Measurements from ENCODE around the gene GNAQ. TPM values are rescaled to one million over a fixed set of nuclear protein-coding genes. Genes with fewer than 3 reads are reported as not detected.

GNAQ gene
- total and polyA plus RNA-seq, 2 of the 4 experiments (the other 2 are of a cell fraction), result 23.1 to 50.7 TPM

- Histone ChIP-seq H4K91ac (ENCODE audit: insufficient read depth, low read depth, low read length) (no peak overlapping the region), H4K8ac (ENCODE audit: low read depth in 2 of 2, low read length in 2 of 2) (no peak overlapping the region), H2AK5ac (ENCODE audit: low read depth, low read length) (no peak overlapping the region), H3K27me3 (ENCODE audit: control insufficient read depth, insufficient read depth, low read length) (no peaks in the 10 kb centered on the region), H2BK20ac (ENCODE audit: low read depth, low read length) (no peak overlapping the region), H3K36me3 (ENCODE audit: control insufficient read depth, insufficient read depth, low read length) (peaks cover 4% of the 10 kb centered on the region; the same call in 1 of the 2 replicates), H3K9me3 (ENCODE audit: control insufficient read depth, insufficient read depth, low read length) (no peaks in the 10 kb centered on the region), H2AFZ (replicated peaks; ENCODE audit: low read length, poor library complexity) (no peak overlapping the region), H2BK5ac (ENCODE audit: low read depth, low read length, poor library complexity, severe bottlenecking) (no peak overlapping the region), H3K4me1 (ENCODE audit: control insufficient read depth, insufficient read depth, low read length) (no peaks in the 10 kb centered on the region), H3K18ac (ENCODE audit: low read depth, low read length) (no peak overlapping the region), H3K56ac (ENCODE audit: extremely low read depth, insufficient read depth, low read length) (no peak overlapping the region), H3K23ac (ENCODE audit: low read depth, low read length) (no peak overlapping the region), H3K4me3 (ENCODE audit: insufficient read depth, low read depth, low read length) (no peak overlapping the region), H3K9me1 (ENCODE audit: insufficient read depth, low read length) (no peaks in the 10 kb centered on the region), H3K27ac (ENCODE audit: insufficient read depth, low read length) (no peak overlapping the region), H4K20me1 (ENCODE audit: insufficient read depth, low read length) (no peaks in the 10 kb centered on the region; the same call in 1 of the 2 replicates), H3K9ac (ENCODE audit: low read depth, low read length) (no peak overlapping the region), H3K14ac (replicated peaks; ENCODE audit: low read depth, low read length) (no peak overlapping the region), H4K5ac (ENCODE audit: low read depth, low read length) (no peak overlapping the region), H2BK15ac (ENCODE audit: low read depth, low read length) (no peak overlapping the region), H2AK9ac (replicated peaks; ENCODE audit: low read depth, low read length, poor library complexity) (no peak overlapping the region), H3K4ac (ENCODE audit: low read depth, low read length) (no peak overlapping the region), H2BK120ac (ENCODE audit: low read depth, low read length) (no peak overlapping the region), H3K4me2 (ENCODE audit: low read depth, low read length) (no peak overlapping the region), H3K79me1 (ENCODE audit: low read depth in 1 of 2, low read length in 2 of 2) (peaks cover 10 to 31% of the 10 kb centered on the region in 2 experiments)
- WGBS, 2 experiments (ENCODE audit: extremely low coverage in 2 of 2, insufficient read length in 1 of 2), result 100% methylated on average over 1 of the region's 8 CpGs; no CpG with 5 or more reads in 1 of the 2 experiments
- intact Hi-C loops (cut with micrococcal nuclease) (no loop called here), in situ Hi-C loops (cut with MboI; ENCODE audit: low sequenced_read_pairs) (no loop called here), dilution Hi-C loops (cut with HindIII; ENCODE audit: low sequenced_read_pairs, unreplicated experiment) (no loop called here)
- BruUV-seq (replicated peaks), result no TSS peak
- DNase-seq (no peak), ATAC-seq (ENCODE audit: low read depth) (no peak)
- POLR2A ChIA-PET (ENCODE audit: unreplicated experiment), result no interaction called here
- TF ChIP-seq USF2 (IDR thresholded peaks at IDR 0.05; ENCODE audit: low read depth, low read length) (no peak), MXI1 (IDR thresholded peaks at IDR 0.05; ENCODE audit: borderline replicate concordance, low read depth, low read length) (no peak), NFE2L2 (IDR thresholded peaks at IDR 0.05; ENCODE audit: low read depth, low read length) (no peak), MAFK (IDR thresholded peaks at IDR 0.05; ENCODE audit: low read depth, low read length) (no peak), RAD21 (IDR thresholded peaks at IDR 0.05; ENCODE audit: low read length) (no peak), RCOR1 (IDR thresholded peaks at IDR 0.05; ENCODE audit: insufficient replicate concordance, low read length) (no peak), SMC3 (IDR thresholded peaks at IDR 0.05; ENCODE audit: low read depth, low read length) (no peak), RFX5 (IDR thresholded peaks at IDR 0.05; ENCODE audit: low read depth, low read length) (no peak), ELK1 (IDR thresholded peaks at IDR 0.05; ENCODE audit: borderline replicate concordance, low read depth, low read length) (no peak), MAZ (IDR thresholded peaks at IDR 0.05; ENCODE audit: borderline replicate concordance, low read depth, low read length) (no peak), BHLHE40 (IDR thresholded peaks at IDR 0.05; ENCODE audit: low read depth, low read length) (no peak), FOS (IDR thresholded peaks at IDR 0.05; ENCODE audit: low read depth, low read length) (no peak), CEBPB (IDR thresholded peaks at IDR 0.05; ENCODE audit: low read depth, low read length) (no peak), POLR2A (IDR thresholded peaks at IDR 0.05; ENCODE audit: low read depth, low read length) (no peak), CHD1 (IDR thresholded peaks at IDR 0.05; ENCODE audit: low read depth, low read length) (no peak)
- TF ChIP-seq, protein P1, sequence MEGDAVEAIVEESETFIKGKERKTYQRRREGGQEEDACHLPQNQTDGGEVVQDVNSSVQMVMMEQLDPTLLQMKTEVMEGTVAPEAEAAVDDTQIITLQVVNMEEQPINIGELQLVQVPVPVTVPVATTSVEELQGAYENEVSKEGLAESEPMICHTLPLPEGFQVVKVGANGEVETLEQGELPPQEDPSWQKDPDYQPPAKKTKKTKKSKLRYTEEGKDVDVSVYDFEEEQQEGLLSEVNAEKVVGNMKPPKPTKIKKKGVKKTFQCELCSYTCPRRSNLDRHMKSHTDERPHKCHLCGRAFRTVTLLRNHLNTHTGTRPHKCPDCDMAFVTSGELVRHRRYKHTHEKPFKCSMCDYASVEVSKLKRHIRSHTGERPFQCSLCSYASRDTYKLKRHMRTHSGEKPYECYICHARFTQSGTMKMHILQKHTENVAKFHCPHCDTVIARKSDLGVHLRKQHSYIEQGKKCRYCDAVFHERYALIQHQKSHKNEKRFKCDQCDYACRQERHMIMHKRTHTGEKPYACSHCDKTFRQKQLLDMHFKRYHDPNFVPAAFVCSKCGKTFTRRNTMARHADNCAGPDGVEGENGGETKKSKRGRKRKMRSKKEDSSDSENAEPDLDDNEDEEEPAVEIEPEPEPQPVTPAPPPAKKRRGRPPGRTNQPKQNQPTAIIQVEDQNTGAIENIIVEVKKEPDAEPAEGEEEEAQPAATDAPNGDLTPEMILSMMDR (conservative IDR thresholded peaks at IDR 0.05; ENCODE audit: low read depth, low read length), result no peak
- CTCF ChIA-PET, result no interaction called here
Observed at GRCh38 chr9:77891128-77891800, 140.3 kb downstream of the GNAQ start.

Measured in IMR-90 (cell line).